HG02852 (cell line): ENCODE results near the gene ETNPPL.

Experiments used
- ATAC-seq: cut with Tn5 transposase; IDR thresholded peaks from one replicate; pipeline ENCODE4 v1.9.1; 2021; ENCODE audit warnings: mild to moderate bottlenecking, moderate library complexity; ENCODE audit not compliant: unreplicated experiment

The ETNPPL gene

DNA sequence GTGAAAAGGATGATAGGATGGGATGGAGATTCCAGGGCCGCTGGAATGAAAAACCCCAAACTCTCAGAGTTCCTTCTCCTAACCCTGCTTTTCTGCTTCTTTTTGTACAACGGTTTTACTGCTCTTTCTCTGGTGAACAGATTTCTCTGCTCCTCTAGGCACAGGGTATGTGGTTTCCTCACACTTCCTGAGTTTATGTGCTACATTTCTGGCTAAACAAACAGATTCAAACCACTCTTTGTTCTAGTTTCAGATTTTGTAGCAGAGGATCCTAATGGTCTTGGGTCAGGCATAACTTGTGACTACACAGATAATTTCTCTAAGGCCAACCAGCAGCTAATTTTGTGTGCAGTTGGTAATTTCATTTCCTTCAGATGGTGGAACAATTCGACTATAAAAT is 59.9 kb downstream of the ETNPPL start:
- peak; percentile 55 for ATAC-seq

DNA sequence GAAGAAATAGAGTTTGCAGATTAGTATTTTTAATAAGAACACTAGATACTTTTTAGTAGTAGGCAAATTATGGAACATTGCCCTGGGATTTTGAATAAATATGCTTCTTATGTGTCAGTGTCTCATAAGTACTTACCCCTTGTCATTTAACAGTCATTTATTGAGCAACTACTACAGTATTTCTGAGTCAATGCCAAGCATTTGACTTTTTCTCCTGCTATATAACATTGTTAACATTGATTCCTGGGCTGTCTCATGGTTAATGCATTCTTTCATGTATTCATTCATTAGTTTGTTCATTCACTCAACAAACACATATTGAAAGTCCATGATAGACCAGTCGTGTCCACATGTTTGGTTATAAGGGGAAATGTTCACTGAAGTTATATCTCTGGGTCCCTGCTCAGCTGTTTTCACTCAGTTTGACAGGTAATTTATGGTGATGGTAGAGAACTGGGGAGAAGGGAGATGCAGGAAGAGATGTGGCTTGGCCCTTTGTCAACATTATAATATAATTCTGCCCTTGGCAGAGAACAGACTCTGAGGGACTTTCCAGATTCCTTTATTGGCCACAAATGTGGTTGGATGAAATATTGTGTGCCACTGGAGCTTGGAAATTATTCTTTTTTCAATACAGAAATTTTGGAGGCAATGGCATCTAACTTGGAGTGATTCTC is 62.6 kb downstream of the ETNPPL start:
- ATAC-seq, result no peak

DNA sequence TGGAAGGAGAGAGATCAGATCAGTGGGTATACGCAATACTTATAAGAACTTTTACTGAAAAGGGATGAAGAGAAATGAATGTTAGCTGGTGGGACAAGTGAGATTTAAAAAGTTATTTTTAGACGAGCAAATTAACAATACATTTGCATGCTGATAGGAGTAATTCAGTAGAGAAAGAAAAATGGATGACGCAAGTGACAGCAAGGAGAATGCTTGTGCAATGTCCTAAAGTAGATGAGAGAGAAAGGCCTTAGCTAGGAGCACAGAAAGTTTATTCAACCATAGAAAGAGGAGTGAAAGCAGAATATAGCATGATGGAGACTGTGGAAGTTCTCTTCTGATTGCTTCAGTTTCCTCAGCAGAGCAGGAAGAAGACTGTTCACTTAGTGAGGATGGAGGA is 66.7 kb downstream of the ETNPPL start:
- no peak for ATAC-seq

DNA sequence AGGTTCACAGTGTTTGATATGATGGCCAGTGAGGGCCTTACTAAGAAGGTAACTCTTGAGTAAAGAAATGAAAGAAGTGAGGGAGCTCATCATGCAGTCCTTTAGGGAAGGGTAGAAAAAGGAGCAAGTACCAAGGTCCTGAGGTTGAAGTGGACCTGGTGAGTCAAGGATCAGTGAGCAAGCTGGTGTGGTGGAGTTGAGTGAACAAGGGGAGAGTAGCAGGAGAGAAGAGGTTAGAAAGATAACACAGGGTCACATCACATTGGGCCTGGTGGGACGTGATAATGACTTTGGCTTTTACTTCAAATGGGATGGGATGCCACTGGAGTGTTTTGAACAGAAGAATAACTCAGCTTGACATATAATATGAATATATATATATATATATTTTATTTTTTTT is 67.8 kb downstream of the ETNPPL start:
- ATAC-seq, result no peak

DNA sequence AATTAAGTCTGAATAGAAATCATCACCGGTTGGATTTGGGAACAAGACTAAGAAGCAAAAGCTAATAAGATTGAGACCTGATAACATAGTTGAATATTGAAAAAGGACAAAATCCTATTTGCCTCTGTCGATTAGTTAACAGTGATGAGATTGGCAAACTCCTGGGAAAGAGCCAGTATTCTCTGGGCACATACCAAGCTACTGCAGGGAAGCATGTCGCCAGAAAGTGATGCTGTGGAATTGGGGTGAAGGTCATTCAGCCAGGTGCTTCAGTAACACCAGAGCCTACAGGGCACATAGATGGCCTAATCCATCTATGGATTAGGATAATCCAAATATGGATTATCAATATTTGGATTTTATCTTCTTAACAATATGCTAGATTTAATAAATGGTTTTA is 68.4 kb downstream of the ETNPPL start:
- ATAC-seq, result no peak

DNA sequence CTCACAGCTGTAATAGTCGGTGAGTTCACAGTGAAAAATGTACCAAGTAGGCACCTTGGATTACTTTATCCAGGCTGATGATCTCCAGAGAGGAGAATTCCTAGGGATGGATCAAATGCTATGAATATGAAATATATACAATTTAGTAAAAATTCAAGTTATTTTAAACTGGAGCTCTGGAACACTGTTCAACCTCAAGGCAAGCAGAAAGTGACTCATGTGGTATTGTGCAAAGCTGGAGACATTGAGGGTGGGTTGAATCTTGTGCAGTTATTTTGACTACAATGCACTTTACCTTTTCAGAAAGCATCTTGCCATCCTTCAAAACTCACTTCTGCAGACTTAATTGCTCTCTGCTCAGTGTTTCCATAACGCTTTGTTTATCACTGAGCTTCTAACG is 69.0 kb downstream of the ETNPPL start:
- no peak for ATAC-seq

DNA sequence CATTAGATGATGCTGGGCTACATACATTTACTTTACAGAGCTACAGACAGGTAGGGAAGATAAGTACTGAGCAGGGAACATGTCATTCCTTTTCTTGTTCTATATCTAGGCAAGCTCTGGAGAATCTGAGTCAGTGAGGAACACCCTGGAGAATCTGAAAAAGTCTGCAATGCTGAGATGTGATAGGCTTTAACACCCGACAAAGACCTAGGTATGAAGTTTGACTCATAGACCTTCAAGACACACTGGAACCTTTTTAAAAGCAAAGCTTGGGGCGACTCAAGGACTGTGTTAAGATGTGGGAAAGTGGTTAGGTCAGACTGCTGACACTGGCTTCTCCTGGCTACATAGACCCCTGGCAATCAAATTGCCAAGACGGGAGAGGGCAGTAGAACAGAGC is 69.6 kb downstream of the ETNPPL start:
- no peak for ATAC-seq
